Skeletal muscle satellite cell (primary cell): ENCODE measurements around the gene ZDHHC11.
"Not testable (repeated sequence)": the region's sequence is repeated elsewhere in the genome, so short reads cannot be mapped to it uniquely, and the experiment has no call there.

Experiments
- H3K27me3 ChIP-seq: 2 replicates; pipeline ENCODE4 v1.7.0; 2013; ENCODE audit warnings: low read length; ENCODE audit not compliant: control insufficient read depth, insufficient read depth
- H3K36me3 ChIP-seq: 2 replicates; pipeline ENCODE4 v1.7.0; 2013; ENCODE audit warnings: mild to moderate bottlenecking, control low read depth, low read length; ENCODE audit not compliant: insufficient read depth
- H3K4me1 ChIP-seq: 2 replicates; pipeline ENCODE4 v1.7.0; 2013; ENCODE audit warnings: low read length; ENCODE audit not compliant: control insufficient read depth, insufficient read depth
- H3K4me2 ChIP-seq: 2 replicates; pipeline ENCODE4 v1.7.0; 2013; ENCODE audit warnings: mild to moderate bottlenecking, low read length
- H3K4me3 ChIP-seq: 2 replicates; pipeline ENCODE4 v1.7.0; 2013; ENCODE audit warnings: low read length
- H3K9ac ChIP-seq: 2 replicates; pipeline ENCODE4 v1.7.0; 2013; ENCODE audit warnings: mild to moderate bottlenecking, low read depth, low read length, moderate library complexity
- H3K9me3 ChIP-seq: replicated peaks from 2 replicates; pipeline ENCODE4 v1.7.0; 2013; ENCODE audit warnings: mild to moderate bottlenecking, control low read depth, low read length

ZDHHC11 gene

DNA sequence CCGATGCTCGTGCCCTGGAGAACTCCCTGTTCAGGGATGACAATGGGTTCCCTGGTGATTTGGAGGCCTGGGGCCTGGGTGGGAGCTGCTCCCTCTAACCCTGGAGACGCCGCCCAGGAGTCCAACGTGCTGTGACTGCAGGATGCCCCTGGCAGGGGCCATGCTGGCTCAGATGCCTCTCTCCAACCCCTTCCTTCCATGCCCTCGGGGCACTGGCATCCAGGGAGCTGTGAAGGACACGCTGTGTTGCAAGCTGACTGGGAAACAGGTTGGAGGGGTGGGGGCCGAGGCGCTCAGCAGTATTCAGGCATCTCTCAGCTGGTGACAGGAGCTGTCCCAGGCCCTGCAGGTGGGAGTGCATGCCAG is 75.2 kb downstream of the ZDHHC11 start:
- H3K36me3 ChIP-seq, H3K4me3 ChIP-seq, H3K4me2 ChIP-seq, H3K9me3 ChIP-seq, H3K9ac ChIP-seq, H3K4me1 ChIP-seq: not testable (repeated sequence)
- H3K27me3 ChIP-seq: peaks cover 22% of the 10 kb centered on the region

DNA sequence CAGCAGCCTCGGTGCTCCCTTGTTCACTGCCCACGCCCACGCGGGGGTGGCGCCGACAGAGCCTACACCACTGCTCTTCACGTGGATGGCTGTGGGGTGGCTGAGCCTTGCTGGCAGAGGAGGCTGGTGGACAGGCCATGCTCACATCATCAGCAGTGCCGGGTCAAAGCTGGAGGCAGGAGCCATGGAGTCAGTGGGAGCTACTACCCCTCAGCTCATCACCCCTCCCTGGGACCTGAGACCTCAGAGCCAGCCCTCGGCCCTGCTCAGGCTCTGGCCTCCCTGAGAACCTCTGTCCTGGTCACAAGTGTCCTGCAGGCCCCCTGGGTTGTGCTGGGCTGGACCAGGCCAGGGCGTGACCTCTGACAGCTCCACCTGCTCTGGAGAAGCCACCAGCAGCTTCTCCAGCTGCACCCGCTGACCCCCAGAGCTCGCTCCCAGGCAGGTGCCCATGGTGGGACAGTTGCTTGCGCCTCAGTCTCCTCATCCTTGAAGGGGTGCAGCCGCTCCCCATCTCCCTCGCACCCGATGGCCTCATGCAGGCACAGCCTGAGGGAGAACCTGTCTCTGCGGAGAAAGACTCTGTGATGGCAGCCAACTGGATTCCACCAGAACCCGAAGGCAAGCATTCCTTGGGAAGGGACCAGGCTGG is 75.8 kb downstream of the ZDHHC11 start:
- H3K4me1 ChIP-seq, H3K9me3 ChIP-seq, H3K36me3 ChIP-seq, H3K4me2 ChIP-seq, H3K9ac ChIP-seq, H3K4me3 ChIP-seq: not testable (repeated sequence)
- H3K27me3 ChIP-seq: peaks cover 22% of the 10 kb centered on the region

DNA sequence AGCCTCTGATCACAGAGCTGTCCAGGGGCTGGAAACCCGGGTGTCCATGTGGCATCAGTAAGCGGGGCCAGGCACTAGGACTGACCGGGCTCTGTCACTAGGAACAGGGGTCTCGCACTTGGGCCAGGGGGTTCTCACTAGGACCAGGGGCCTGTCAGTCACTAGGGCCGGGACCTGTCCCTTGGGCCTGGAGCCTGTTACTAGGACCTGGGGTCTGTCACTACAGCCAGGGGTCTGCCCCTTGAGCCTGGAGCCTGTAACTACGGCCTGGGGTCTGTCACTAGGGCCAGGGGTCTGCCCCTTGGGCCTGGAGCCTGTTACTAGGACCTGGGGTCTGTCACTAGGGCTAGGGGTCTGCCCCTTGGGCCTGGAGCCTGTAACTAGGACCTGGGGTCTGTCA is 76.5 kb downstream of the ZDHHC11 start:
- not testable (repeated sequence) for H3K4me2 ChIP-seq, H3K4me3 ChIP-seq, H3K9ac ChIP-seq, H3K4me1 ChIP-seq, H3K36me3 ChIP-seq, H3K9me3 ChIP-seq
- peaks cover 22% of the 10 kb centered on the region for H3K27me3 ChIP-seq

DNA sequence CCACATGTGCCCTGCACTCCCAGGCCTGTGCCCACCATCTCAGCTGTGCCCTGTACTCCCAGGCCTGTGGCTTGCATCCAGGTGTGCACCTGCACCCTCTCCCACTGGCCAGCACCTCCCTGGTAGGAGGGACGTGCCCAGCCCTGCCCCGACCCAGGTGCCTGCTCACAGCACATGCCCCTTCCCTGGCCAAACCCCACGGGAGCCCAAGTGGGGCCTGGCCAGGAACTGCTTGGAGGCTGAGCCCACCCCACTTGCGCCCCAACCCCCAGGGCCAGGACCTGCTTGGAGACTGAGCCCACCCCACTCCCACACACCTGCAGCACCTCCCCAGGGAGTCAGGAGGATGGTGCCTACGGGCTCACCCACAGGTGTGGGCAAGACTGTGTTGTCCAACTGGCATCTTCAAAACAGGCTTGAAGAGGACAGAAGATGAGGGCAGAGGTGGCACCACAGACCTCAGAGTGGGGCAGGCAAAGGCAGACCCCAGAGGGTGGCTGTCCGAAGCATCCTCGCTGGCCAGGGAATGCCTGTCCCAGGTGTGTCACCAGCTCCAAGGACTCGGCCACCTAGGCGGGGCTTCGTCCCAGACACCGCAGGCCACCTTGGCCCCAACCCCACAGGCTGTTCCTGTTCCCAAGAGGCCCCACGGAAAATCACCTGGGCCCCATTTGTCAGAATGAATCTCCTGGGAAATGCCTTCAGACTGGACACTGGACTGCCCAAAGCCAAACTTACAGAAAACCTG is 77.1 kb downstream of the ZDHHC11 start:
- no peak overlapping the region for H3K9ac ChIP-seq
- H3K27me3 ChIP-seq: peaks cover 22% of the 10 kb centered on the region
- no peaks in the 10 kb centered on the region for H3K4me1 ChIP-seq
- no peak overlapping the region for H3K4me3 ChIP-seq
- H3K36me3 ChIP-seq: no peaks in the 10 kb centered on the region
- no peak overlapping the region for H3K4me2 ChIP-seq
- H3K9me3 ChIP-seq: no peaks in the 10 kb centered on the region

DNA sequence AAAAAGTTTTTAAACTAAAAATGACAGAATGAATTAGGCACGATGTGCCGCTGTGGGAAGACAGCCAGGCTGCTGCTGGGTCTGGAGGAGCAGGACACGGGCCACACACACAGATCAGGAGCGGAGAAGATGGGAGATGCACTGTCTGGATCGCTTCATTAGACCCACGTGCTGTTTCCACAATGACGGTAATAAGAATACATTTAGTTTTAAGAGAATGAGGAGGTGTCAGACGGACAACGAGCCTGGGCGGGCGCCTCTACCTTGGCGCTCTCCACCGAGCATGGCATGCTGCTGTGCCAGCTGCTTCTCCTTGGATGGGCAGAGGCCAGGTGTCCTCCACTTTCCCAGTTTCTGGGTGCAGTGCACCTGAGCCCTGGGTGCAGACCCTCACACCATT is 77.9 kb downstream of the ZDHHC11 start:
- H3K4me1 ChIP-seq, H3K9me3 ChIP-seq, H3K36me3 ChIP-seq, H3K4me2 ChIP-seq, H3K9ac ChIP-seq, H3K4me3 ChIP-seq: not testable (repeated sequence)
- H3K27me3 ChIP-seq: peaks cover 22% of the 10 kb centered on the region

DNA sequence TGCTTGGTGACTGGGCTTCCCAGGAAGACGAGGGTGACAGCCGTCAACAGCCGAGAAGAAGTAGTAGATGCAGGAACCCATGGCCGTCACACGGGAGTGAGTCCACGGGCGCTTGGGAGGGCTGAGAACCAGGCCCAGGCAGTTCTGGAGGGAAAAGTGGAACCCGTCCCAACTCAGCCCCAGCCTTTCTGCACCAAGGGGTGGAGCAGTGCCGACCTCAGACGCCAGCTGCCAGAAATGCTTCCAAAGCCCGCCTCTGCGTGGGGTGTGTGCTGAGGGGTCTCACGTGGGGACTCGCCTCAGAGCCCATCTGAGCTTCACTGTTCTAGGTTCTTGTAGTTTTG is 78.3 kb downstream of the ZDHHC11 start:
- not testable (repeated sequence) for H3K4me3 ChIP-seq, H3K9me3 ChIP-seq, H3K4me1 ChIP-seq, H3K36me3 ChIP-seq, H3K9ac ChIP-seq, H3K4me2 ChIP-seq
- peaks cover 22% of the 10 kb centered on the region for H3K27me3 ChIP-seq

DNA sequence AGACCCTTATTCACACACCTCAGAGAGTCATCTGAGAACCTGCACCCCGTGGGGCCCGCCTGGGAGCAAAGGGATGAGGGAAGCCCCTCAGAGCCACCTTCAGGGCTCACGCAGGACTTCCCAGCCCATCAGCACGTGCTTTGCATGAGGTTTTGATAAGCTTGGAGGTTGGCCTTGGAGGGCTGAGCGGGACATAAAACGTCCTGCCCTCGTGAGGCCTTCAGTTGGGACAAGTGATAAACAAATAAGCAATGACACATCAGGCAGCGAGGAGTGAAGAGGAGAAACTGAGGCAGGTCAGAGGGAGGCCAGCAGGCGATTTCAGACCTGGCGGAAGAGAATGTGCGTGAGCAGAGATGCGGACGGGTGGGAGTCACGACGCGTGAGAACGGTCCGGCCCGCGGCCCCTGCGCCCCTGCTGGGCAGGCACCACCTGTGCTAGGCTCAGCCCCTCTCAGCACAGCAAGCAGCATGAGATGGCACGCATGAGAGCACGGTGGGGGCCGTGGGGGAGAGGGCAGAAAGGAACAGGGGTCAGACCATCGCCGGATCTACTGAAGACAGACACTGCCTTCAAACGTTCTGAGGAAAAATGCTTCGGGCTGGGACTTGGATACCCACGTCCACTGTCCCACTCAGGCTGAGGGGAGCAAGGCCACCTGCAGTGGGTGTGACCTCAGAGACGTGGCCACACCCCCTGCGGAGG is 78.8 kb downstream of the ZDHHC11 start:
- H3K36me3 ChIP-seq, H3K4me1 ChIP-seq, H3K9ac ChIP-seq, H3K4me2 ChIP-seq, H3K4me3 ChIP-seq, H3K9me3 ChIP-seq: not testable (repeated sequence)
- H3K27me3 ChIP-seq: peaks cover 18% of the 10 kb centered on the region

DNA sequence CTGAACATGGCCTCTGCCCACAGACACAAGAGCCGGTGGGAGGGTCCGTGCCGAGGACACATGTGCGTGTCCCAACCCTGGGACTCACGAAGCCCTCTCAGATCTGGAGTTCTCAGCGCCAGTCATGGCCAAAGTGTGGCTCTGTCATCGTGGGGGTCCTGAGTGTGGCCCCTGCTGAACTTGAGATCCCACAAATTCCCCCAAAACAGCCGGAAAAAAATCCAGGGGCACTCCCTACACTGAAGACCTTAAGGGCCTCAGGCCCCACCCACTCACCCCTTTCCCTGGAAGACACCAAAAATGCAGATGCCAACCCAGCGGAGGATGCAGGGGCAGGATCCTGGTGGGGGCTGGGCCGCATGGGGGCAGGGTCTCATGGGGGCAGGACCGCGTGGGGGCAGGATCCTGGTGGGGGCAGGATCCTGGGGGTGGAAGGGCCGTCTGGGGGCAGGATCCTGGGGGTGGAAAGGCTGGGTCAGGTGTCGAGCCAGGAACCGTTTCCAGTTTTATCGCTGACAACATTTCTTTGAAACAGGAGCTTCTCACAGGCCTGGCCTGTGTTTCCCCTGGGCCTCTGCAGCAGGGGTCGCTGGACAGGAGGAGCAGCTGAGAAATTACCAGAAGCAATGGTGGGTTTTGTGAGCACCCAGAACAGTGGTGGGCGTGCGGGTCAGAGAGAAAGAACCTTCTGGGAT is 79.6 kb downstream of the ZDHHC11 start:
- not testable (repeated sequence) for H3K4me1 ChIP-seq, H3K4me2 ChIP-seq, H3K36me3 ChIP-seq, H3K9me3 ChIP-seq, H3K4me3 ChIP-seq, H3K9ac ChIP-seq
- peaks cover 11% of the 10 kb centered on the region for H3K27me3 ChIP-seq

DNA sequence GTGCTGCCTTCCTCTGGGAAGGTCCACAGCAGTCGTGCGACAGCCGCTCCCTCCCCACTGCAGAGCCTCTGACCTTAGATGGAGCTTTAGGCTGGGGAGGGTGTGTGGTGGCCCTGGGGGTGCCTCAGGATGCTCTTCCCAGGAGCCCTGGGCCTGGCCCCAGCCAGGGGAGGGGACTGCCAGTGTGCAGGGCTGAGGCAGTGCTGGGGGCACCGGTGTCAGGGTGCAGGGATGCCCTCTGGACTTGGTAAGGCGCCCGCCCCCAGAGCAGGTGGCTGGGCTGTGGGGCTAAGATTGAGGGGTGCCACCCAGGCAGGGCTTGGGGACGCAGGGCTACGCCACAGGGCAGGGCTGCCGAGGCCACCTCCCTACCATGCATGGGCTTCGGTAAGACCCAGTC is 80.2 kb downstream of the ZDHHC11 start:
- H3K27me3 ChIP-seq, H3K9ac ChIP-seq, H3K4me3 ChIP-seq, H3K4me2 ChIP-seq, H3K36me3 ChIP-seq, H3K4me1 ChIP-seq, H3K9me3 ChIP-seq: not testable (repeated sequence)

DNA sequence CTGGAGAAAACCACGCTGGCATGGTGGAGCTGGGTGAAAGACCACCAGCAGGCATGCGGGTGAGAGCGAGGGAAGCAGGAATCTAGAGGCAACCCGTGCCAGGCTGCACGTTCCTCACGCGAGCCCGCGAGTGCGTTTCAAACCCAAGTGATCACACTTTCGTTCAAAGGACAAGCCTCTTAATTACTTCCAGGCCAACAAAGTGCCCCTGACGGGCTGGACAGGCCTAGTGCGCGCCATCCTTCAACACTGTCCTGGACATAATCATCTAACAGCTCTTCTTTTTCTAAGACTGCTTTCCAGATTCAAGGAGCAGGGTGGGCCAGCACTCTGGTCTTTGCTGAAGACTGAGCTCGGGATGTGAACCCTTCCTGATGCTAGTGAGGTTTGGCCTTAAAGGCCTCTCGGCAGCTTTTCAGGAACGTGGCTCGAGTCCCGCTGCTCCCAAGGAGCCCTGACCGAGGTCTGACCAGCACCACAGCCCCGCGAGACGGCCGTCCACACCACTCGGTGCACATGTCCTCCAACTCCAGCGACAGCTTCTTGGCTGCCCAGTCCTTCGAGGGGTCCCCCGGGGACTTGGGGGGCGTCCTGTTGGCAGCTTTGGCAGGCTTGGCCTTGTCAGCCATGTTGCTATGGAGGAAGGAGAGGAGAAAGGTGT is 81.2 kb downstream of the ZDHHC11 start:
- H3K36me3 ChIP-seq, H3K4me2 ChIP-seq, H3K9ac ChIP-seq, H3K9me3 ChIP-seq, H3K4me1 ChIP-seq, H3K4me3 ChIP-seq, H3K27me3 ChIP-seq: not testable (repeated sequence)

DNA sequence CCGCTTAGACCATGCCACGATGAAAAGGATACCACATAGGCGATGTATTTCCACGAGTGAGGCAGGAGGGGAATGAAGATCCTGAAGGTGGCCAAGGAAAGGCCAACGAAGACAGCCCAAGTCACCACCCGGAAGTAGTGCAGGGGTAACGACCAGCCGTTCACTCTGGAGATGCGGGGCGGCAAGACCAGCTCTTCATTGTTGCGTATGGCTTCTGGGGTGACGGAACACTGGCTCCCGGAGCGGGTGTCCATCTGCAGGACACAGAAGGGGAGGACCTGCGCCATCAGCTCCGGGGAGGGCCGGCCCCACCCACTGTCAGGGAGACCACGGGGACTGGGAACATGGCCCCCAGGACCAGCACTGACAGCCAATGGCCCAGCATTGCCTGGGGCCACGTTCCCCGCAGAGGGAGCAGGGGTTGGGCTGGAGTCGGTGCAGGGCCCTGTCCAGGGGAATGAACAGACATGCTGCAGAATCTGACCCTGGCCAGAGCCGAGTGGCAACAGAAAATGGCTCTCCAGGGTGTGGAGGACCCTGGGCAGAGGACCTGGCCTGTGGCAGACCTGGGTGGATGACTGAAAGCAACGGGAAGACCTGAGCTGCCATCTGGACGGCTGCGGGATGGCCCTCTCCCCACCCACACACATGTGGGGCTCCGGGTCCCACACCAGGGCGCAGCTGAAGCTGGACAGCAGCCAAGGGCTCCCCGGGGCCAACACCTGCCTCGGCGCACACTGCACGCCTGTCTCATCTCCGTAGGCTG is 83.9 kb downstream of the ZDHHC11 start:
- H3K4me1 ChIP-seq: no peaks in the 10 kb centered on the region
- H3K36me3 ChIP-seq: no peaks in the 10 kb centered on the region
- no peaks in the 10 kb centered on the region for H3K27me3 ChIP-seq
- no peak overlapping the region for H3K9ac ChIP-seq
- no peak overlapping the region for H3K4me2 ChIP-seq
- H3K9me3 ChIP-seq: no peaks in the 10 kb centered on the region
- H3K4me3 ChIP-seq: no peak overlapping the region
